WERI-Rb-1 (cell line): Measurements from ENCODE around the gene SMIM7.

Experiments used
- DNase-seq: peaks from one replicate; pipeline ENCODE4 v3.0.0-alpha.2; 2020
- H3K27ac ChIP-seq: fragments of 250-450 bp; sonication (Bioruptor Pico); 2 replicates; pipeline ENCODE4 v1.5.1; 2020; ENCODE audit warnings: mild to moderate bottlenecking, moderate library complexity
- H3K27me3 ChIP-seq: fragments of 250-450 bp; sonication (Bioruptor Pico); 2 replicates; pipeline ENCODE4 v1.5.1; 2021; ENCODE audit warnings: mild to moderate bottlenecking, low read depth, moderate library complexity; ENCODE audit not compliant: insufficient read depth, severe bottlenecking
- H3K36me3 ChIP-seq: fragments of 250-450 bp; sonication (Bioruptor Pico); 2 replicates; pipeline ENCODE4 v1.5.1; 2020; ENCODE audit warnings: mild to moderate bottlenecking, moderate library complexity
- H3K4me3 ChIP-seq: 2 replicates; pipeline ENCODE4 v1.5.1; 2011; ENCODE audit warnings: low read depth, mild to moderate bottlenecking, control low read depth, low read length
- H3K9me3 ChIP-seq: fragments of 250-450 bp; sonication (Bioruptor Pico); 2 replicates; pipeline ENCODE4 v1.5.1; 2021; ENCODE audit warnings: mild to moderate bottlenecking, moderate library complexity; ENCODE audit not compliant: severe bottlenecking
- TF ChIP-seq, protein P1 (sequence below): IDR thresholded peaks from 2 replicates; pipeline ENCODE4 v1.5.1; 2011; ENCODE audit warnings: low read depth, mild to moderate bottlenecking, control low read depth, inconsistent platforms, low read length

SMIM7 gene

DNA sequence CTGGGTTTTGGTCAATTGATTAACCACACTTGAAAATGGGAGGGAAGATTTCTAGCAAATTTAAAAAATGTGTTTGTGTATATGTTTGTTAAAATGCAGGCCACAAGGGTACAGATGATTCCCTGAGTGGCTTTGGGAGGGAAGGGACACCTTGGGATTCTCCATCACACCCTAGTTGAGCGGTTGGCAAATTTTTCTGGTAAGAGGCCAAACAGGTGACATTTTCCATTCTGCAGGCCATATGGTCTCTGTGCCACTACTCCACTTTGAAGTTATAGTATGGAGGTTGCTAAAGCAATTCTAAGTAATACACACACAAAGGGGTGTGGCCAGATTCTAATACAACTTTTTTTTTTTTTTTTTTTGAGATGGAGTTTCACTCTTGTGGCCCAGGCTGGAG, 19.0 kb downstream of the SMIM7 start:
- DNase-seq = no peak
- Histone ChIP-seq H3K36me3 (peaks cover 65% of the 10 kb centered on the region), H3K4me3 (no peak overlapping the region), H3K27ac (no peak overlapping the region), H3K27me3 (no peaks in the 10 kb centered on the region), H3K9me3 (no peaks in the 10 kb centered on the region)
- TF ChIP-seq, protein P1, sequence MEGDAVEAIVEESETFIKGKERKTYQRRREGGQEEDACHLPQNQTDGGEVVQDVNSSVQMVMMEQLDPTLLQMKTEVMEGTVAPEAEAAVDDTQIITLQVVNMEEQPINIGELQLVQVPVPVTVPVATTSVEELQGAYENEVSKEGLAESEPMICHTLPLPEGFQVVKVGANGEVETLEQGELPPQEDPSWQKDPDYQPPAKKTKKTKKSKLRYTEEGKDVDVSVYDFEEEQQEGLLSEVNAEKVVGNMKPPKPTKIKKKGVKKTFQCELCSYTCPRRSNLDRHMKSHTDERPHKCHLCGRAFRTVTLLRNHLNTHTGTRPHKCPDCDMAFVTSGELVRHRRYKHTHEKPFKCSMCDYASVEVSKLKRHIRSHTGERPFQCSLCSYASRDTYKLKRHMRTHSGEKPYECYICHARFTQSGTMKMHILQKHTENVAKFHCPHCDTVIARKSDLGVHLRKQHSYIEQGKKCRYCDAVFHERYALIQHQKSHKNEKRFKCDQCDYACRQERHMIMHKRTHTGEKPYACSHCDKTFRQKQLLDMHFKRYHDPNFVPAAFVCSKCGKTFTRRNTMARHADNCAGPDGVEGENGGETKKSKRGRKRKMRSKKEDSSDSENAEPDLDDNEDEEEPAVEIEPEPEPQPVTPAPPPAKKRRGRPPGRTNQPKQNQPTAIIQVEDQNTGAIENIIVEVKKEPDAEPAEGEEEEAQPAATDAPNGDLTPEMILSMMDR = no peak

- no peak overlapping the region for H3K4me3 ChIP-seq
- H3K36me3 ChIP-seq = peaks cover 56% of the 10 kb centered on the region
- TF ChIP-seq, protein P1 = no peak
- DNase-seq = no peak
- no peaks in the 10 kb centered on the region for H3K27me3 ChIP-seq
- no peak overlapping the region for H3K27ac ChIP-seq
- H3K9me3 ChIP-seq = no peaks in the 10 kb centered on the region
These were observed 21.3 kb downstream of the SMIM7 start for GRCh38 chr19:16638666-16639065.

- H3K27me3 ChIP-seq = no peaks in the 10 kb centered on the region
- TF ChIP-seq, protein P1 = no peak
- no peak for DNase-seq
- H3K27ac ChIP-seq = no peak overlapping the region; the same call in 1 of the 2 replicates
- no peaks in the 10 kb centered on the region for H3K9me3 ChIP-seq
- H3K36me3 ChIP-seq = peaks cover 50% of the 10 kb centered on the region
- H3K4me3 ChIP-seq = no peak overlapping the region
These were observed 22.4 kb downstream of the SMIM7 start for GRCh38 chr19:16637535-16637934.

DNA sequence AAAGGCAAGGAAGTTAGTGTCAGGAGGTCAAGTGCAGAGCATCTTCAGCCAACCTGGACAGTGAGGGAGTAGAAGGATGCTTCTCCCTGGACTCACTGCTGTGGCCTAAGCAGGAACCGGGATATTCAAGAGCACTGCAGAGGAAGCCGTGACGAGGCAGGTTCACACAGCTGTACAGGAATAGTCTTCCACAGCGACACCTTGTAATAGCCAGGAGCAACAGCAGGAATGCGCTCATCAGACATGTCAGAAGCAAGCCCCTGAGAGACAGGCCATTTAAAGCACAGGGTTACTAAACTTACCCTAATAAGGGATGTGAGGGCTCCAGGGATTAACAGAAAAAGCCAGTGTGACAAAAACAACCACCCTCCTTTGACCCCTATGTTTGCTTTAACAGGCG, 28.5 kb downstream of the SMIM7 start:
- H3K9me3 ChIP-seq = no peaks in the 10 kb centered on the region
- no peak overlapping the region for H3K4me3 ChIP-seq
- no peak for DNase-seq
- no peaks in the 10 kb centered on the region for H3K27me3 ChIP-seq
- TF ChIP-seq, protein P1 = no peak
- H3K27ac ChIP-seq = no peak overlapping the region
- peaks cover 33% of the 10 kb centered on the region for H3K36me3 ChIP-seq

- TF ChIP-seq, protein P1 = no peak
- Histone ChIP-seq H3K4me3 (peak overlapping the region; percentile 76), H3K9me3 (no peaks in the 10 kb centered on the region), H3K36me3 (peaks cover 53% of the 10 kb centered on the region), H3K27ac (peak overlapping the region; percentile 98), H3K27me3 (no peaks in the 10 kb centered on the region)
- DNase-seq = no peak
These were observed 30.8 kb downstream of the SMIM7 start for GRCh38 chr19:16628984-16629691.
